GM21723 (cell line): ENCODE measurements around the gene RPS25.
"Not testable (repeated sequence)": the region's sequence is repeated elsewhere in the genome, so short reads cannot be mapped to it uniquely, and the experiment has no call there.

Experiments
- ATAC-seq: cut with Tn5 transposase; IDR thresholded peaks from one replicate; pipeline ENCODE4 v1.9.1; 2021; ENCODE audit warnings: mild to moderate bottlenecking, moderate library complexity; ENCODE audit not compliant: unreplicated experiment

The RPS25 gene

DNA sequence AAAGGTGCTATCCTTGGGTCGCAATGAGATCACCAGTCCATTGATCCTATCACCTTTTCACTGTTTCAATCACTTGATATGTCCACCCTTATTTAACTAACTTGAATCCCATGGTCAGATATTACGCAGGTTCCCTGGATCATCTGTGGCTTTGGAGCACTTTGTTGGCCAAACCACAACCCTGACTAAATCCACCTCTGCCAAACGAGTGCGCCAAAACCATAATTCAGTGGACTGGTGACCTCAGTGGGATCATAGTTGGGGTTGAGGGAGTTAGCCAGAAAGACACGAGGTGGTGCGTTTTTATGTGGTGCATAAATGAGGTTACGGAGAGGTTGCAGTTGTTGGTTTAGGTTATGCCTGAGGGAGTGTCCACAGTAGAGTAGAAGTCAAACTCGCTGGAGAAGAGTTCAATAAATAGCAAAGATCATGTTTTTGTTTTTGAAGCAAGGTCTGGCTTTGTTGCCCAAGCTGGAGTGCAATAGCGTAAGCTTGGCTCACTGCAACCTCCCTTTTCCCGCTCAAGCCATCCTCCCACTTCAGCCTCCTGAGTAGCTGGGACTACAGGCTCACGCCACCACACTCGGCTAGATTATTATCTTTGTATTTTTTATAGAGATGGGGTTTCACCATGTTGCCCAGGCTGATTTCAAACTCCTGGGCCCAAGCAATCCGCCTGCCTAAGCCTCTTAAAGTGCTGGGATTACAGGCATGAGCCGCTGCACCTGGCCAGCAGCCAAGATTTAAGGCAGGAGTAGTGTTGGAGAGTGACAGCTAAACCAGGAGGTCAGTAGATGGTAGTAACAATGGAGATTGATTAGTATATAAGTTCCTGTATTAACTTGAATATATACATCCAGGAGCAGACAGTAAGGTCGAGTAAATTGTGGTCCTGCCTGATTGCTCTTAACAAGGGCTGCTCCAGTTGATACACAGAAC is 42.1 kb downstream of the RPS25 start:
- ATAC-seq: no peak

DNA sequence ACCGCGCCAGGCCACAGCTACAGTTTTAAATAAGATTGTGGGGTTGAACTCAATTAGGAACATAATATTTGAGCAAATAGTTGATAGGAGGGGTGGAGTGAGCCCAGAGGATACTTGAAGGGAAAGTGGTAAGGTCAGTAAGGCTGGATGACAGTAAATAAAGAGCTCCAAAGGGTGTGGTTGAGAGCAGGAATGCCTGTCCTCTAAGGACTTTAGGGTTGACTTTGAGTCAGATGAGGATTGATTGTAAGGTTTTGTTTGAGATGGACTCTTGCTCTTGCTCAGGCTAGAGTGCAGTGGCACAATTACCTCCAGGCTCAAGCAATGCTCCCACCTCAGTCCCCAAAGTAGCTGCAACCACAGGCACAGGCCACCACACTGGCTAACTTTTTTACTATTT is 44.2 kb downstream of the RPS25 start:
- ATAC-seq: no peak

DNA sequence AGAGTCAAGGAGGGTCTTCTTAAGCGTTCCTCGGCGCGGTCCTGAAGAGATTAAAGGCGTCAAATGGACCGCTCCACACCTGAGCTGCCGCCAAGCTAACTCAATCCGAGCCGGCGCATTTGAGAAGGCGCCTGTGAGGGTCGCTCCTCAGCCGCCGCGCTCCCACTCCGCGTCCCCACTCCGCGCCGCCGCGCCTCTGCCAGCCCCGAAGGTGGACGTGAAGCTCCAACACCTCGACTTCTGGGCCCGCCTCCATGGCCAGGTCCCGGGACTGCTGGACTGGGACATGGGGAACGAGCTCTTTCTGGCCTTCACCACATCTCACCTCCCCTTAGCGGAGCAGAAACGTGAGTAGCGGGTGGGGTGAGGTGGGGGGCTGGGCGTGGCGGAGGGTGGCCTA is 46.5 kb downstream of the RPS25 start, which contains the start of gene FOXR1:
TSS of gene FOXR1 (plus strand) at position 116 of the 400 bp plus-strand sequence. CDS start at position 287, 171 bp downstream.
- ATAC-seq: no peak

DNA sequence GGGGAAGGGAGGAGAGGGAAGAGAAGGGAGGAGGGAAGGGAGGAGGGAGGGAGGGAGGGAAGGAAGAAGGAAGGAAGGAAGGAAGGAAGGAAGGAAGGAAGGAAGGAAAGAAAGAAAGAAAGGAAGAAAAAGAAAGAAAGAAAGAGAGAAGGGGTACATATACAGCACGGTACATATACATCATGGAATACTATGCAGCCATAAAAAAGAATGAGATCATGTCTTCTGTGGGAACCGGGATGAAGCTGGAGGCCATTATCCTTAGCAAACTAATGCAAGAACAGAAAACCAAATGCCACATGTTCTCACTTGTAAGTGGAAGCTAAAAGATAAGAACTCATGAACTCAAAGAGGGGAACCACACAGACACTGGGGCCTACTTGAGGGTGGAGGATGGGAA is 48.6 kb downstream of the RPS25 start:
- not testable (repeated sequence) for ATAC-seq
